ENCODE results near the gene CLTC. TPM values are rescaled to one million over a fixed set of nuclear protein-coding genes. Genes with fewer than 3 reads are reported as not detected.

CLTC gene
- total RNA-seq, 6 experiments from 2014 or later, result 120 to 232 (median 142) TPM

DNA sequence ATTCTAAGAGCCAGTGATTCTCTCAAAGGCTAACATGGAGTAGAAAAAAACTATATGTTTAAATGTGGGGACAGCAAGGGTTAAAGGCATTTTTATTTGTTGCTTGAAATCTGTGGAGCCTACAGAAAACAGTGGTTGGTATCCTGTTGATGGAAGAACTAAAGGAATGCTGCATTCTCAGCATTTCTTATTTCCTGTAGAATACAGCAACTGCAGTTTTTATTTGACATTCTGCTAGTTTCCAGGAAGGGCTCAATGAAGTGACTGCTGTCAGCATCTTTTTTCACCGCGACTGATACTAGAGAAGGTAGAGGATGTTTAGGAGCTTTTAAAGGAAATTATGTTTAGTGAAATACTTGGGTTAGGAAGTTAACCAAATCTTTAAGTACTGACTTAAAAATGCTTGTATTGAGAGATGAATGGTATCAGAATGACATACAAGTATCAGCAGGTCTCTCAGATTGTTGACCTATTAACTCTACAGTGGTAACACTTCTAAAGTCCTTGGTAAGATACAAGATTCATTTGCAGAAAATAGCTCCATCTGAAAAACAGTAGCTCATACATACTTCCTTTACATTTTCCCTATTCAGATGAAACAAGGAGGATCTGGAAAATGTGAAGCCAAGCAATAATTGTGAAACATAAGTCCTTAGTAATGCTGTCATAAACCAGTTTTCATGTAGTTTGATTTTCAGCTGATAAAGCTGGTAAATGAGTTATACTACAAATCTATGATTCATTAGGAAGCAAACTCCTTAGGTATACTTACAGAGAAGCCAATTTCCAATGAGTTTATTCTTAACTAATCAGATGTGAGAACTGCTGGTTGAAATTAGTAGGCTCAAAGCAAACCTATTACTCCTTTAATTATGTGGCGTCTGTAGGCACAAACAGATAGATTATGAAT lies 15.2 kb downstream of the CLTC start:
- no peak for DNase-seq
- H3K9me3 ChIP-seq, result no peaks in the 10 kb centered on the region
- H3K27me3 ChIP-seq, result no peaks in the 10 kb centered on the region
- no peaks in the 10 kb centered on the region for H3K36me3 ChIP-seq
- no peak overlapping the region for H3K4me3 ChIP-seq
- intact Hi-C loops (cut with DNase I), result no loop called here
- 35% methylated on average over 3 of the region's 3 CpGs for WGBS (ENCODE audit: insufficient coverage, low coverage, low lambda C conversion rate, missing lambda C conversion rate)
- TF ChIP-seq POLR2A (IDR thresholded peaks at IDR 0.05), result no peak
- peaks cover 0 to 14% (median 5%) of the 10 kb centered on the region in 4 donors for H3K4me1 ChIP-seq
- peak overlapping the region in 2 of 3 donors; percentile 2 to 41 for H3K27ac ChIP-seq
- peak; percentile 57 to 79 (median 70) for ATAC-seq

DNA sequence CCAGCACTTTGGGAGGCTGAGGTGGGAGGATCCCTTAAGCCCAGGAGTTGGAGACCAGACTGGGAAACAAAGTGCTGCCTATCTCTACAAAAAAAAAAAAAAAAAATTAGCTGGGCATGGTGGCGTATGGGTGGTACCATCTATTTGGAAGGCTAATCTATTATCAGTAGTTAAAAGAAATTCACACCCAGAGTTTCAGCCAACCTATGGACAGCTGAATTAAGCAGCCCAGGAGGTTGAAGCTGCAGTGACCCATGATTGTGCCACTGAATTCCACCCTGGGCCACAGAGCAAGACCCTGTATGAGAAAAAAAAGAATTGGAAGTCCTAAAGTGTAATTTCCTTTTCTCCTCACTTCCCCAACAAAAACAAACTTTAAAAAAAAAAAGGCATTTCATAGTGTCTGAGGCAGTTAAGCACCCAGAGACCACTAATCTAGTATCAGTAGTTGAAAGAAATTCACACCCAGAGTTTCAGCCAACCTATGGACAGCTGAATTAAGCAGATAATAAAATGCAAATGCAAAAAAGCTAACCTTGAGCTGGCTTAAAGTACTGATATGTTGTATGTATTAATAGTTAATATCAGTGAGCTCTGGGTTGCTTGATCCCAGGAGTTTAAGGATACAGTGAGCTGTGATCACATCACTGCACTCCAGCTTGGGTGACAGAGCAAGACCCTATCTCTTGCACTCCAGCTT lies 18.1 kb downstream of the CLTC start:
- Histone ChIP-seq H3K9me3 (no peaks in the 10 kb centered on the region), H3K36me3 (no peaks in the 10 kb centered on the region), H3K27ac (no peak overlapping the region), H3K4me3 (no peak overlapping the region), H3K27me3 (no peaks in the 10 kb centered on the region), H3K4me1 (peaks cover 0 to 30% (median 7%) of the 10 kb centered on the region in 4 donors)
- 64% methylated on average over 1 of the region's 1 CpG for WGBS (ENCODE audit: insufficient coverage, low coverage, low lambda C conversion rate, missing lambda C conversion rate)
- TF ChIP-seq, protein P1, sequence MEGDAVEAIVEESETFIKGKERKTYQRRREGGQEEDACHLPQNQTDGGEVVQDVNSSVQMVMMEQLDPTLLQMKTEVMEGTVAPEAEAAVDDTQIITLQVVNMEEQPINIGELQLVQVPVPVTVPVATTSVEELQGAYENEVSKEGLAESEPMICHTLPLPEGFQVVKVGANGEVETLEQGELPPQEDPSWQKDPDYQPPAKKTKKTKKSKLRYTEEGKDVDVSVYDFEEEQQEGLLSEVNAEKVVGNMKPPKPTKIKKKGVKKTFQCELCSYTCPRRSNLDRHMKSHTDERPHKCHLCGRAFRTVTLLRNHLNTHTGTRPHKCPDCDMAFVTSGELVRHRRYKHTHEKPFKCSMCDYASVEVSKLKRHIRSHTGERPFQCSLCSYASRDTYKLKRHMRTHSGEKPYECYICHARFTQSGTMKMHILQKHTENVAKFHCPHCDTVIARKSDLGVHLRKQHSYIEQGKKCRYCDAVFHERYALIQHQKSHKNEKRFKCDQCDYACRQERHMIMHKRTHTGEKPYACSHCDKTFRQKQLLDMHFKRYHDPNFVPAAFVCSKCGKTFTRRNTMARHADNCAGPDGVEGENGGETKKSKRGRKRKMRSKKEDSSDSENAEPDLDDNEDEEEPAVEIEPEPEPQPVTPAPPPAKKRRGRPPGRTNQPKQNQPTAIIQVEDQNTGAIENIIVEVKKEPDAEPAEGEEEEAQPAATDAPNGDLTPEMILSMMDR (IDR thresholded peaks at IDR 0.05), result no peak
- no peak for TF ChIP-seq POLR2A (IDR thresholded peaks at IDR 0.05)
- intact Hi-C loops (cut with DNase I), result no loop called here
- no peak for ATAC-seq
- DNase-seq, result no peak

DNA sequence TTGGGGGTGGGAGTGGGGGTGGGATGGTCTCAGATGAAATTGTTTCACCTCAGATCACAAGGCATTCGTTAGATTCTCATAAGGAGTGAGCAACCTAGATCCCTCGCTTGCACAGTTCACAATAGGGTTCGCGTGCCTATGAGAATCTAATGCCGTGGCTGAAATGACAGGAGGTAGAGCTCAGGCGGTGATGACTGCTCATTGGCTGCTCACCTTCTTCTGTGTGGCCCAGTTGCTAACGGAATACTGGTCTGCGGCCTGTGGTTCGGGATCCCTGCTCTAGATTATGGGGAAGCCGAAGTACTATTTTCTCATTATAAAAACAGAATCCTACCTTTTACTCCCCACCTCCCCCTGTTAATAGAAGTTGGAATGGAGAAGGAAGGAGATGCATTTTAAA lies 18.9 kb downstream of the CLTC start:
- peaks cover 0 to 25% (median 3%) of the 10 kb centered on the region in 4 donors for H3K4me1 ChIP-seq
- no peak overlapping the region for H3K27ac ChIP-seq
- ATAC-seq, result peak in 1 of 4 donors; percentile 21
- no peaks in the 10 kb centered on the region for H3K9me3 ChIP-seq
- 73% methylated on average over 6 of the region's 10 CpGs for WGBS (ENCODE audit: insufficient coverage, low coverage, low lambda C conversion rate, missing lambda C conversion rate)
- no peak for DNase-seq
- H3K4me3 ChIP-seq, result no peak overlapping the region
- TF ChIP-seq, protein P1 (IDR thresholded peaks at IDR 0.05), result no peak
- TF ChIP-seq POLR2A (IDR thresholded peaks at IDR 0.05), result no peak
- no peaks in the 10 kb centered on the region for H3K27me3 ChIP-seq
- intact Hi-C loops (cut with DNase I), result no loop called here
- no peaks in the 10 kb centered on the region for H3K36me3 ChIP-seq

DNA sequence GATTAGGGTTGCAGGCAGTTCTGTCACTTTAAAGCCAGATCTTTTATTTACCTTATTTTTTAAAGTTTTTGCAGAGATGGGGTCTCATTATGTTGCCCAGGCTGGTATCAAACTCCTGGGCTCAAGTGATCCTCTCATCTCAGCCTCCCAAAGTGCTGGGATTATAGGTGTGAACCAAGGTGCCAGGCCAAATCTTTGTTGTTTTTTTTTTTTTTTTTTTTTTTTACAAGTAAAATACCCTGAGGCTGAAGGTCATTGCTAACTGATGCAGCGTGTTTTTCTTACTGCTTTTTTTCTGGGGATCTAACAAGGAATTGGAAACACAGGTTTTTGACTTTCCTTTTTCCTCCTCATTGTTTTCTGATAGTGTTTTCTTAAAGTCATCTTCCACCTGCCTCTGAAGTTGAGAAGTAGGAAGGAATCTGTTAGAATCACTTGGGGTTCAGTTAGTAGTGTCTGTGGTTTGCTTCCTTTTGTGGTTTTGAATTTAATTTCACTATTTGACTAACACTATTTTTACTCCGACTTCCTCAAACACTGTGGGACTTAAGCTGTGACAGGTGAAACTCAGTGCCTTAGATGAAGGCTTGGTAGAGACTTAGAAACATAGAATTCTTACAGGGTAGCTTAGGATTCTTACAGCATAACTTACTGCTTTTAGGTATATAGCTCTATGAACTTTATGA lies 22.2 kb downstream of the CLTC start:
- 30% methylated on average over 2 of the region's 2 CpGs for WGBS (ENCODE audit: insufficient coverage, low coverage, low lambda C conversion rate, missing lambda C conversion rate)
- Histone ChIP-seq H3K27me3 (no peaks in the 10 kb centered on the region), H3K36me3 (peaks cover 0 to 18% (median 10%) of the 10 kb centered on the region in 4 donors), H3K27ac (no peak overlapping the region), H3K4me1 (peaks cover 0 to 17% (median 2%) of the 10 kb centered on the region in 4 donors), H3K9me3 (no peaks in the 10 kb centered on the region), H3K4me3 (no peak overlapping the region)
- no peak for TF ChIP-seq POLR2A (IDR thresholded peaks at IDR 0.05)
- TF ChIP-seq, protein P1 (IDR thresholded peaks at IDR 0.05), result no peak
- peak in 2 of 4 donors; percentile 40 to 50 for ATAC-seq
- DNase-seq, result no peak
- intact Hi-C loops (cut with DNase I), result no loop called here
